GF-D8 (cell line): ENCODE measurements around the gene CXCL14.

Source experiments
- DNase-seq: peaks from one replicate; lab custom pipeline; 2025; lab: John Stamatoyannopoulos, UW

The CXCL14 gene

GRCh38 chr5:135567661-135568060 lies 11.1 kb downstream of the CXCL14 start:
- no peak for DNase-seq

- no peak for DNase-seq
Measured at GRCh38 chr5:135566422-135567400, 12.1 kb downstream of the CXCL14 start.

GRCh38 chr5:135565725-135566421 lies 12.9 kb downstream of the CXCL14 start:
- no peak for DNase-seq

- no peak for DNase-seq
Measured at GRCh38 chr5:135565266-135565665, 13.5 kb downstream of the CXCL14 start.

GRCh38 chr5:135564331-135564730 lies 14.5 kb downstream of the CXCL14 start:
- no peak for DNase-seq

GRCh38 chr5:135561266-135561665 lies 17.5 kb downstream of the CXCL14 start:
- no peak for DNase-seq

GRCh38 chr5:135560858-135561257 lies 17.9 kb downstream of the CXCL14 start:
- no peak for DNase-seq

- DNase-seq, result no peak
Measured at GRCh38 chr5:135559354-135559753, 19.4 kb downstream of the CXCL14 start.

- no peak for DNase-seq
Measured at GRCh38 chr5:135557076-135557838, 21.5 kb downstream of the CXCL14 start.

GRCh38 chr5:135556620-135557019 lies 22.2 kb downstream of the CXCL14 start:
- DNase-seq, result no peak

GRCh38 chr5:135555530-135555929 lies 23.3 kb downstream of the CXCL14 start:
- no peak for DNase-seq

GRCh38 chr5:135553688-135554462 lies 24.9 kb downstream of the CXCL14 start:
- DNase-seq, result no peak

GRCh38 chr5:135551593-135552447 lies 27.0 kb downstream of the CXCL14 start:
- DNase-seq, result no peak

- no peak for DNase-seq
Measured at GRCh38 chr5:135549413-135549812, 29.4 kb downstream of the CXCL14 start.

GRCh38 chr5:135547590-135548254 lies 31.1 kb downstream of the CXCL14 start:
- DNase-seq, result no peak

- DNase-seq, result no peak
Measured at GRCh38 chr5:135546912-135547311, 31.9 kb downstream of the CXCL14 start.

- no peak for DNase-seq
Measured at GRCh38 chr5:135546101-135546500, 32.7 kb downstream of the CXCL14 start.

GRCh38 chr5:135545099-135545498 lies 33.7 kb downstream of the CXCL14 start:
- no peak for DNase-seq

- DNase-seq, result no peak
Measured at GRCh38 chr5:135543485-135544304, 35.1 kb downstream of the CXCL14 start.
